SJCRH30 (cell line): ENCODE results near the gene PCSK9. TPM values are rescaled to one million over a fixed set of nuclear protein-coding genes. Genes with fewer than 3 reads are reported as not detected.
"Not testable (repeated sequence)": the region's sequence is repeated elsewhere in the genome, so short reads cannot be mapped to it uniquely, and the experiment has no call there.

Experiments used
- DNase-seq, 2 experiments: peaks; one replicate each; pipeline ENCODE4 v3.0.0-alpha.2; 2015 to 2020
- H3K27ac ChIP-seq: fragments of 250-450 bp; sonication (Bioruptor Pico); 2 replicates; pipeline ENCODE4 v1.5.1; 2020; ENCODE audit warnings: mild to moderate bottlenecking, moderate library complexity
- H3K27me3 ChIP-seq: fragments of 250-450 bp; sonication (Bioruptor Pico); 2 replicates; pipeline ENCODE4 v1.5.1; 2020; ENCODE audit warnings: mild to moderate bottlenecking, moderate library complexity
- H3K36me3 ChIP-seq: fragments of 250-450 bp; sonication (Bioruptor Pico); 2 replicates; pipeline ENCODE4 v1.5.1; 2020; ENCODE audit warnings: mild to moderate bottlenecking, moderate library complexity
- H3K4me1 ChIP-seq: fragments of 250-450 bp; sonication (Bioruptor Pico); 2 replicates; pipeline ENCODE4 v1.5.1; 2020; ENCODE audit warnings: mild to moderate bottlenecking, moderate library complexity
- H3K4me3 ChIP-seq: fragments of 250-450 bp; sonication (Bioruptor Pico); 2 replicates; pipeline ENCODE4 v1.5.1; 2020; ENCODE audit warnings: mild to moderate bottlenecking, moderate library complexity
- H3K9me3 ChIP-seq: fragments of 250-450 bp; sonication (Bioruptor Pico); replicated peaks from 2 replicates; pipeline ENCODE4 v1.5.1; 2020; ENCODE audit warnings: mild to moderate bottlenecking, moderate library complexity
- total RNA-seq: library from RNA; depleted of rRNA; stranded (reverse); fragments of >200 nt; shearing (Covaris generic); gene quantifications from 2 replicates; pipeline ENCODE4 v1.2.3, GENCODE V29; 2014

PCSK9 gene
- total RNA-seq, 1 experiment from 2014 or later, result 0.22 TPM

DNA sequence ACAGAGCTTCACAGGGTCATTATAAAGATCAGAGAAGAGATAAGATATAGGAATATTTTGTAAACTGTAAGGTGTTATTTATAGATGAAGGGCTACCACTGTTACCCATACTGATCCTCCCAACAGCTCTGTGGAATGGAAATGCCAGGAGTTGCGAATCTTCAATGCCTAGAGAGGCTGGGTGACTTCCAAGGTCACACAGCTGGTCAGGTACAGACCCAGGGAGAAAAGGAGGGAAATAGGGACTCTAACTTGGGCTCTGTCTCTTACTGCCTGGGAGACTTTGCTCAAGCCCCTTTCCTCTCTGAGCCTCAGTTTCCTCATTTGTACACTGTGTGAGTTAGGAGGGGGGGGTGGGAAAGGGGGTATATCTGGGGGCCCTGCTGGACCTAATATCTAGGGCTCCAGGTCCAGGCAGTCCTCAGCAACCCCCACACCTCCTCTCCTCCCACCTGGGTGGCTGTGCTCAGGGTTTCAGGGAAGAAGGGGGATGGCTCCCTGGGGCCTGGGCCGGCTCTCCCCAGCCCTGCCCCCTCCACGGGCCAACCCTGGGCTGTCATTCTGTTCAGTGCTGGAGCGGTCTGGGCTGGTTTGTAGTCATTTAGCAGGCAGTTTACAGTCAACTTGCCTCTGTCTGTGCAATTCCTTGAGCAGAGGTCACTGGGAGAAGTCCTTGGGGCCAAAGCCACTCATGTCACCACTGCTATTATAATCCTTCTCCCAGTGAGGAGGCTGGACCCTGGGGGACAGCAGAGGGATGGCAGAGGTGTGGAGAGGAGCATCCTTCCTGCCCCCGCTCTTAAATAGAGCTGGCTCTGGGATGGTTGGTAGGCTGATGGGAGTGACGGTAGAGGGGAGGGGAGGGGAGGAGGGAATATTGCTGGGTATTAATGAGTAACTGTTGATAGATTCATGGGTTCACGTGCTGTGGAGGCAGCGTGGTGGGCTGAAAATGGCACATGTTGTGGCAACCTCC, 39.0 kb upstream of the PCSK9 start:
- Histone ChIP-seq H3K4me1 (no peaks in the 10 kb centered on the region), H3K9me3 (no peaks in the 10 kb centered on the region), H3K4me3 (no peak overlapping the region), H3K27me3 (peaks cover 15% of the 10 kb centered on the region; the same call in 1 of the 2 replicates), H3K27ac (no peak overlapping the region), H3K36me3 (no peaks in the 10 kb centered on the region)
- DNase-seq, result no peak

DNA sequence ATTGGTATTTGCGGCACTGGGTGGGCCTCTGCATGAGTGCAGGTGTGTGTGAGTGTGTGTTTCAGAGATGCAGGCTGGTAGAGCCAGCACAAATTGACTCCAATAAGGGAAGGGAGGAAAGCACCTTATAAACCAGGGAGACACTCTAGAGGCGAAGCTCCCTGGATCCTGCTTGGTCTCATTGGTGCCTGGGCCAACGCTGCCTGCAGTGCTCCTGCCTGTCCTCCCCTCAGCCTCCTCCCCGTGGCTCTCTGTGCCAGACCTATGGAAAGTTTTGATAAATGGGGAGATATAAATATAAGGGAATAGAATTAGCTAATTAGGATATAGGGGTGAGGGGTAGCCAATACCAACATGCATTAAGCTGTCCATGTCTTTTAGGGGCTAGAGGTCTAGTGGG, 38.0 kb upstream of the PCSK9 start:
- Histone ChIP-seq H3K4me1 (no peaks in the 10 kb centered on the region), H3K36me3 (no peaks in the 10 kb centered on the region), H3K9me3 (no peaks in the 10 kb centered on the region), H3K27ac (no peak overlapping the region), H3K4me3 (no peak overlapping the region), H3K27me3 (peaks cover 15% of the 10 kb centered on the region; the same call in 1 of the 2 replicates)
- DNase-seq, result no peak

DNA sequence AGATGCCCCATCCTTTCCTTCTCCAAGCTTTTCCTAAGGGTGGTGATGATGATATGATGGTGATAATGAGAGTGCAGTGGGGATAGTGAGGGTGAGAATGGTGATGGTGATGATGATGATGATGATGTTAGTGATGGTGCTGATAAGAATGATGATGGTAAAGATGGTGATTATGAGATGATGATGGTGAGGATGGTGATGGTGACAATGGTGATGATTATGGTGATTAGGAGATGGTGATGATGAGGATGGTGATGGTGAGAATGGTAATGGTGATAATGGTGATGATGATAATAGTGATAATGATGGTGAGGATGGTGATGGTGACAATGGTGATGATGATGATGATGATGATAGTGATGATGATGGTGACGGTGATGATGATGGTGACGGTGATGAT, 36.7 kb upstream of the PCSK9 start:
- no peak for DNase-seq
- H3K4me3 ChIP-seq, result no peak overlapping the region
- no peaks in the 10 kb centered on the region for H3K9me3 ChIP-seq
- no peak overlapping the region for H3K27ac ChIP-seq
- H3K4me1 ChIP-seq, result no peaks in the 10 kb centered on the region
- H3K27me3 ChIP-seq, result peaks cover 13% of the 10 kb centered on the region; the same call in 1 of the 2 replicates
- no peaks in the 10 kb centered on the region for H3K36me3 ChIP-seq

DNA sequence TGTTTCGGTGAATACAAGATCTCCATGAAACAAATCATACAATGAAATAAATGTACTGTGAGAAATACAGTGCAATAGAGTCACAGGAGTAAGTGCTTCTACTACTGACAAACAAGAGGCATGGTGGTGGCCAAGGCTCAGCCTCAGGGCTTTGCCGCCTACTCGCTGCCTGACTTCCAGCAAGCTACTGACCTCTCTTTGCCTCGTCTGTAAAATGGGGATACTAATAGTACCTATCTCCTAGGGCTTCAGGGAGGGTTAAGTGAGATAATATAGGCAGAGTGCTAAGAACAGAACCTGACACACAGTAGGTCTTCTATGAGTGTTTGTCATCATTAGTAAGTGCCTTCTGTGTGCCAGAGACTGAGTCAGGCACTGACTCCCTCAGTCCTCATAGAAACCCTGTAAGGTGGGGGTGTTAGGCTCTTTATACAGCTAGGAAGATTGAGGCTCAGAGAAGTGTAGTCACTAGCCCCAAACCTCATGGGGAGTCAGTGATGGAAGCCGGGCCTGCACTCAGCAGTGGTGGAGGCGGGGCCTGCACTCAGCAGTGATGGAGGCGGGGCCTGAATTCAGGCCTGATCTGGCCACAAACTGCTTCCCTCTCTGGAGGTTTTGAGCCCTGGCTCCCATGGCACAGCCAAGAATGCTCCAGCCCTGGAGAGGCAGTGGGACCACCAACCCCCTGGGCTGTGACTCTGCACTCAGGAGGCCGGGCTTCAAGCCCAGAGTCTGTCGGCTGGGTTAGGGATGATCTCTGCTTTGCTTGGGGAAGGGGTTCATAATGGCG, 33.8 kb upstream of the PCSK9 start:
- H3K36me3 ChIP-seq, result no peaks in the 10 kb centered on the region
- no peaks in the 10 kb centered on the region for H3K27me3 ChIP-seq
- H3K4me3 ChIP-seq, result no peak overlapping the region
- no peaks in the 10 kb centered on the region for H3K9me3 ChIP-seq
- H3K4me1 ChIP-seq, result no peaks in the 10 kb centered on the region
- H3K27ac ChIP-seq, result no peak overlapping the region
- DNase-seq, result no peak

DNA sequence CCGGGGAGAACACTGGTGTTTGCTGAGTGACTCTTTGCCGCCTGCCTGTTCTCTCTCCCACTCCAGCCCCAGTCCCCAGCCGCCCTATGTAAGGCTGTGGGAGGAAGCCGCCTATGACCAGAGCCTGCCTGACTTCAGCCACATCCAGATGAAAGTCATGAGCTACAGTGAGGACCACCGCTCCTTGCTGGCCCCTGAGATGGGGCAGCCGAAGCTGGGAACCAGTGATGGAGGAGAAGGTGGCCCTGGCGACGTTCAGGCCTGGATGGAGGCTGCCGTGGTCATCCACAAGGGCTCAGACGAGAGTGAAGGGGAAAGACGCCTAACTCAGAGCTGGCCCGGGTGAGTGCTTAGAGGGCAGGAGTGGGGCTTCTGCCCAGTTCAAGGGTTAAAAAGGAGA, 32.4 kb upstream of the PCSK9 start:
- Histone ChIP-seq H3K27me3 (peaks cover 3% of the 10 kb centered on the region; the same call in 1 of the 2 replicates), H3K27ac (no peak overlapping the region), H3K9me3 (no peaks in the 10 kb centered on the region), H3K4me1 (no peaks in the 10 kb centered on the region), H3K36me3 (no peaks in the 10 kb centered on the region), H3K4me3 (no peak overlapping the region)
- no peak for DNase-seq

DNA sequence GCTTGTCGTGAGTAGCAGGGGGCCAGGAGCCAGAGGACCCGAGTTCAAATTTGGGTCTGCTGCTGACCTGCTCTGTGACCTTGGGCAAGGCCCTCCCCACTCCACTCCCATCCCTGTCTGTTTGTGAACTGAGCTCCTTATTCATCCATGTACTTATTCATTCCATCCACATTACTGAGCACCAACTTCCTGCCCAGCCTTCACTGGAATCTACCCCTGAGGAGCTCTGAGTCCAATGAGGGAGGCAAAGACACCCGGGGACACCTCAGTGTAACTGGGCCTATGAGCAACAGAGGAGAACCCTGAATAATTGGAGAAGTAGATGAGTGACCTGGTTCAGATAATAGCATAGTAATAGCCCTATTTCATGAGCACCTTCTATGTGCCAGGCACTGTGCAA, 31.7 kb upstream of the PCSK9 start:
- no peaks in the 10 kb centered on the region for H3K4me1 ChIP-seq
- H3K4me3 ChIP-seq, result no peak overlapping the region
- no peaks in the 10 kb centered on the region for H3K36me3 ChIP-seq
- peaks cover 3% of the 10 kb centered on the region; the same call in 1 of the 2 replicates for H3K27me3 ChIP-seq
- H3K9me3 ChIP-seq, result no peaks in the 10 kb centered on the region
- H3K27ac ChIP-seq, result no peak overlapping the region
- DNase-seq, result no peak

DNA sequence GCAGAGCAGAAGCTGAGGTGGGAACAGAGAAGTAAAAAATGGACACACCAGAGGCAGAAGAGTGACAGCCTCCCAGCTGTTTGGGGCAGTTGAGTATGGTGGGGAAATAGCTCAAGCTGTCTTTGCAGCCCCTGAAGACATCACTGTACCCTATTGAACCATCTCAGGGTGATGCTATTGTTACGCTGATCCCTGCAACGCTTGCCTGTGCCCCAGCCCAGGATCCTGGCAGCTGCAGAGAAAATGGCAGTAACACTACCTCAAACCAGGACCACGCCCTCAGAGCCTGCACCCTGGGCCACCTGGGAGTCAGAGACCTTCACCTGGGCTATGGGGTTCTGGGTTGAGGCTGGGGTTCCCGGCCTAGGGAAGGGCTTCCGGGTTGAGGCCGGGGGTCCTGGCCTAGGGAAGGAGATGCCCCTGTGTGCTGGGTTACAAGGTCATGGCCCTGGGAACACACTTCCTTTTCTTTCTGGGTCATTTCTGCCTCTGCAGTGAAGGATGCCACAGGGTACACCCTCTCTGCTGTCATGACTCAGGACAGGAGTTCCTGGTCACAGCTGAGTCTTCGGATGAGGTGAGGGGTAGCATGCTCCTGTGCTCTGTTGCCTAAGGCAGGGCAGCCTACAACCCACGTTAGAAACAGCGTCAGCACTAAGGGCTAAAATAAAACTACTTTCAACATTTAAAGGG, 29.0 kb upstream of the PCSK9 start:
- no peaks in the 10 kb centered on the region for H3K9me3 ChIP-seq
- H3K27ac ChIP-seq, result no peak overlapping the region
- H3K36me3 ChIP-seq, result no peaks in the 10 kb centered on the region
- H3K27me3 ChIP-seq, result peaks cover 5% of the 10 kb centered on the region; the same call in 1 of the 2 replicates
- no peak for DNase-seq
- no peaks in the 10 kb centered on the region for H3K4me1 ChIP-seq
- no peak overlapping the region for H3K4me3 ChIP-seq

DNA sequence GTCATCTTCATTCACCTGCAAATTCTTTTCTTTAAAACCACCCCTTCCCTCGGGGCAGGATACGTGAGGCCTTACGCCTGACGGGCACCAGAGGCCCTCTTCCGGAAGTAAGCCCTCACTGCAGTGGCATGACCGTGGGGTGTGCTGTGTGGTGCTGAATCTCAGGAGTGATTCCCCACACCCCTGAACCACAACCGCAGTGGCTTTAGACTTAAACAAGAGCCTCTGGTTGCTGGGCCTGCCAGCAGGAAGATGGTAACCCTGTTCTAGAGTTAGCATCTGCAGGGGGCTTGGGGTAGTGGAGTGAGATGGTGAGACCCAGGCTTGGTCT, 28.5 kb upstream of the PCSK9 start:
- Histone ChIP-seq H3K4me3 (no peak overlapping the region), H3K36me3 (no peaks in the 10 kb centered on the region), H3K9me3 (no peaks in the 10 kb centered on the region), H3K27ac (no peak overlapping the region), H3K27me3 (peaks cover 5% of the 10 kb centered on the region; the same call in 1 of the 2 replicates), H3K4me1 (no peaks in the 10 kb centered on the region)
- no peak for DNase-seq

DNA sequence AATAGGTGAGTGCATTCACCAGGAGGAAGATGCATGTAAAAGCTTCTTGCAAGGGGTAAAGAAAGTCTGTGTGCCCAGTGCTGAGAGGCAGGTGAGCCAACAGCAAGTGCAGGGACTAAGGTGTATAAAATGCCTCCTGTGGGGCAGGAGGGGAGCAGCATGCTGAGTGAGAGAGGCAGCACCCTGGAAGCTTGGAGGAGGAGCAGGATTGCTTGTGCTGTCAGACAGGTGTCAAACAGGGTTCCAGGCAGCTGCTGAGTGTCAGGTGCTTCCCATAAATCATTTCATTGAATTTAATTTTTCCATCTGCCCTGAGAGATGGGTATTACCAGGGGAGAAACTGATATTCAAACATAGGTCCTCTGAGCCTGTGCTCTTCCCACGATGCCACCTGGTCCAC, 26.7 kb upstream of the PCSK9 start:
- Histone ChIP-seq H3K27me3 (peaks cover 5% of the 10 kb centered on the region; the same call in 1 of the 2 replicates), H3K9me3 (no peaks in the 10 kb centered on the region), H3K27ac (no peak overlapping the region), H3K4me1 (no peaks in the 10 kb centered on the region), H3K4me3 (no peak overlapping the region), H3K36me3 (no peaks in the 10 kb centered on the region)
- no peak for DNase-seq

DNA sequence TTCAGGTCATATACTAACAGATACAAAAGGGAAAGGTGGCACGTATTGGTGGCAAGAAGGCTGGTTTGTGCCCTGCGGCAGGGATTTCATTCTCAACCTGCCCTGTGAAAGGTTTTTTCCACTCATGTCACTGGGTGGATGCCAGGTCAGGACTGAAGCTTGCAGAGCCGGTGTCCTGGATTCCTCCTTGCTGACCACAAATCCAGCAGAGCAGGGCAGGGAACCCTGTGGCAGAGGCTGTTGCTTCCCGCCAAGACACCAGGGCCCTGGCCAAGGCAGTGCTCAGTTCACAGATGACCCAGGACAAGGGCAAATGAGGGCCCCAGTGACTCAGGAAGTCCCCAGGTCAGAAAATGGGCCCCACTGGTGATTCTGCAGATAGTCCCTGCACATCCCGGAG, 24.2 kb upstream of the PCSK9 start:
- Histone ChIP-seq H3K4me1 (no peaks in the 10 kb centered on the region), H3K4me3 (no peak overlapping the region), H3K36me3 (no peaks in the 10 kb centered on the region), H3K9me3 (no peaks in the 10 kb centered on the region), H3K27me3 (peaks cover 5% of the 10 kb centered on the region; the same call in 1 of the 2 replicates), H3K27ac (no peak overlapping the region)
- DNase-seq, result no peak

DNA sequence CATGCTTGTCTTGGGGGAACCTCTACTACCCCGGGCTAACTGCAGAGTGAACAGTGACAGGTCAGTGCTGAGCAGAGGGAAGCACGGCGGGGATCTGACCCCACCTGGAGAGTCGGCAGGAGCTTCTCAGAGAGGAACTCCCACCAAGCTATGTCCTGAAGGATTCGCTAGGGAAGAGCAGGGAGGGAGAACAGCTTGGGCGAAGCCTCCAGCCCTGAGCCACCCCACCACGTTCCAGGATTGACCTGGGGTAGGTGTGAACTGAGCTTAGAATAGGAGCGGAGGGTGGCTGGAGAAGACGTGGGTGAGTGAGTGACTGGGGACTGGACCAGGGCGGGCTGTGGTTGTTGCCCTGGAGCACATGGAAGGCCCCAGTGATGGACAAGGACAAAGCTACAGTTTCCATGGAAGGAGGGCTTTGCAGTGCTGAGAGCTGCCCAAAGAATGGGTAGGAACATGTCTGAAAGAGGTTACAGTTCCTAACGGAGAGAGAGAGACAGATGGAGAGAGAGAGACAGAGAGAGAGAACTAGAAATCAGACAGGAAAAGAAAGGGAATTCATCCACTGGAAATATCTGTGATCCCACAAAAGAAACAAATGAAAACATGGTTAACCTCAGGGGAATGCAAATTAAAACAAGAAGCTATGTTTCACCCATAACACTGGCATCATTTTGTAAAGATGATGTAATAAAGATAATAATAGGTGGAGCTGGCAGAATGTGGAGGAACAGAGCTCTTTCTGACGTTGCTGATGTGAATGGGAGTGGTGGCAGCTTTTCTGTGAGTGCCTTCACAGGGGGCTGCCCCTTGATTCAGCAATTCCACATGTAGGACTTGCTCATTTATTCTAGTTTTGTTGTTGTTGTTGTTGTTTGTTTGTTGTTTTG, 23.4 kb upstream of the PCSK9 start:
- Histone ChIP-seq H3K27me3 (peaks cover 2% of the 10 kb centered on the region; the same call in 1 of the 2 replicates), H3K36me3 (no peaks in the 10 kb centered on the region), H3K4me1 (no peaks in the 10 kb centered on the region), H3K9me3 (no peaks in the 10 kb centered on the region), H3K4me3 (no peak overlapping the region), H3K27ac (no peak overlapping the region)
- DNase-seq, result no peak

DNA sequence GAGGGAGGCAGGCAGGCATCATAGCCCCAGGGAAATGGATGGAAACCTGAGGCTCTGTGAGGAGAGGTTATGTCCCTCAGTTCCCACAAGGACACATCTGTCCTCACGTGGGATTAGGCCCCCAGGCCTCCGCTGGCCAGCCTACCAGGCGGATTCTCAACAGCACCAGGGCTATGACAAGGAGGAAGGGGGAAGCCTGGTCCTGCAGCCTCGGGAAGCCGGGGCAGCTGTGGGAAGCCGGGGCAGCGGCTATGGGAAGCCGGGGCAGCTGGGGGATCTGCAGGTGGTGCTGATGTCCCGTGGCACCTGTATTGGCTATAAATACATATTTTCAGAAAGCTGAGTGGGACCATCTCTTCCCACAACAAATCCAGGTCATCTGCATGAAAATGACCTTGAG, 21.0 kb upstream of the PCSK9 start:
- no peaks in the 10 kb centered on the region for H3K4me1 ChIP-seq

DNA sequence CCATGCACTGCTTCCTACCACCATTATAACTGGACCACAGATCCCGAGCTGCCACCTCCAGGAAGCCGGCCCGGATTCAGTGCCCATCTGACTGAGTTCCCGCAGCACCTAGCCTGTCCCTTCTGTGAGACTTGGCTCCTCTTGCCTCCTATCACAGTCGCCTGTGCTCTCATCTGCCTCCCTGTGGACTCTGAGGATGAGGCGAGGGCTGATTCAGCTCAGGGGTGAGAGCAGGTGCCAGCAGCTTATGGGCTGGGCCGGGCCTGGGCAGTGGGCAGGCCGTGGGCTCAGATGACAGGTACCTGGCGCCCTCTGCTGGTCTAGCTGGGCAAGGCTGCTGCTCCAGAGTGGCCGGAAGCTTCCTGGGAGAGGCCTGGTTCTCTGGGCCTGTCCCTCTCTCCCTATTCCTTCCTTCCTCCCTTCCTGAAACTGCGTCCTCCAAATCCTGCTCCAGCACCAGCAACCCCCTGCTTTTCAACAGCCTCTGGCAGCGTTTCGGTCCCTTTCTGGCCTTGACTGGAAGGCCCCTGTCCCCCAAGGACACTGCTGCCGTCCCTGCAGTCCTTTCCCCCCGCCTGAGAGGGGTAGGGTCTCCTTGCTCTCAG, 17.3 kb upstream of the PCSK9 start:
- Histone ChIP-seq H3K9me3 (no peaks in the 10 kb centered on the region), H3K4me1 (no peaks in the 10 kb centered on the region), H3K27me3 (no peaks in the 10 kb centered on the region), H3K36me3 (no peaks in the 10 kb centered on the region), H3K4me3 (no peak overlapping the region), H3K27ac (no peak overlapping the region)
- DNase-seq, result peak; percentile 88 to 94

More for the DNA sequence above, 21.0 kb upstream of the PCSK9 start:
- H3K27me3 ChIP-seq, result no peaks in the 10 kb centered on the region
- H3K4me3 ChIP-seq, result no peak overlapping the region
- no peaks in the 10 kb centered on the region for H3K36me3 ChIP-seq
- no peak overlapping the region for H3K27ac ChIP-seq
- H3K9me3 ChIP-seq, result no peaks in the 10 kb centered on the region
- peak in 1 of 2 experiments; percentile 32 for DNase-seq

DNA sequence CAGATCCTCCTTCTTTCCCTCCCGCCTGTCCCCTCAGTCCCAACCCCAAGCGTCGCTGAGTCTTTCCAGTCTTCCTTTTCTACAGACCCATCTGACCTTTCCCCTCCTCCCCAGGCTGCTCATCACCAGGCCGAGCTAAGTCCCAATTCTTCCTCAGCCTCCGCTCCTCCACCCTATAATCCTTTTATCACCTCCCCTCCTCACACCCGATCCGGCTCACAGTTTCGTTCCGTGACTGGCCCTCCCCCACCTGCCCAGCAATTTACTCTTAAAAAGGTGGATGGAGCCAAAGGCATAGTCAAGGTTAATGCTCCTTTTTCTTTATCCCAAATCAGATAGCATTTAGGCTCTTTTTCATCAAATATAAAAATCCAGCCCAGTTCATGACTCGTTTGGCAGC, 15.2 kb upstream of the PCSK9 start:
- not testable (repeated sequence) for DNase-seq, H3K9me3 ChIP-seq, H3K36me3 ChIP-seq, H3K4me3 ChIP-seq, H3K27me3 ChIP-seq, H3K27ac ChIP-seq, H3K4me1 ChIP-seq
